NCI-H460 (cell line): ENCODE data around the gene NIF3L1. TPM values are rescaled to one million over a fixed set of nuclear protein-coding genes. Genes with fewer than 3 reads are reported as not detected.

Experiments
- DNase-seq: peaks from one replicate; pipeline ENCODE4 v3.0.0-alpha.2; 2016; ENCODE audit warnings: low read depth; ENCODE audit errors: extremely low read depth
- polyA plus RNA-seq: library from polyadenylated mRNA; depleted of rRNA; stranded (reverse); fragments of >200 nt; gene quantifications from 2 replicates; pipeline ENCODE4 v1.2.3, GENCODE V29; 2014; cell fraction: nucleus; rRNA removed
- total RNA-seq: library from RNA; depleted of rRNA; stranded (reverse); fragments of >200 nt; shearing (Covaris generic); gene quantifications from 2 replicates; pipeline ENCODE4 v1.2.3, GENCODE V29; 2014; rRNA removed

Gene NIF3L1
- 75.4 and 83.8 TPM in 2 replicates for total RNA-seq
- polyA plus RNA-seq = 68.6 and 70.5 TPM in 2 replicates

- DNase-seq = peak; percentile 97
Measured at GRCh38 chr2:200888704-200889625, at the start of gene NIF3L1, which contains the start of gene PPIL3. Gene NIF3L1, plus strand, starts transcription at chr2:200889371. Its CDS starts 2,573 bp downstream, at chr2:200891944. Gene PPIL3, minus strand, starts transcription at chr2:200889077. Its CDS starts 1,462 bp downstream, at chr2:200887615.

- no peak for DNase-seq
Measured at GRCh38 chr2:200839513-200839912, 49.7 kb upstream of the NIF3L1 start.

- DNase-seq = no peak
Measured at GRCh38 chr2:200843993-200844948, 44.9 kb upstream of the NIF3L1 start.

- DNase-seq = no peak
Measured at GRCh38 chr2:200845194-200845593, 44.0 kb upstream of the NIF3L1 start.

GRCh38 chr2:200845669-200846325 is 43.4 kb upstream of the NIF3L1 start:
- no peak for DNase-seq

- no peak for DNase-seq
Measured at GRCh38 chr2:200847269-200847668, 41.9 kb upstream of the NIF3L1 start.

- DNase-seq = no peak
Measured at GRCh38 chr2:200847939-200848338, 41.2 kb upstream of the NIF3L1 start.

- DNase-seq = no peak
Measured at GRCh38 chr2:200850512-200851256, 38.5 kb upstream of the NIF3L1 start.

- DNase-seq = no peak
Measured at GRCh38 chr2:200851398-200852248, 37.5 kb upstream of the NIF3L1 start.

- no peak for DNase-seq
Measured at GRCh38 chr2:200852605-200853004, 36.6 kb upstream of the NIF3L1 start.

- no peak for DNase-seq
Measured at GRCh38 chr2:200856806-200857205, 32.4 kb upstream of the NIF3L1 start.

GRCh38 chr2:200860092-200860795 is 28.9 kb upstream of the NIF3L1 start:
- no peak for DNase-seq

GRCh38 chr2:200861617-200862155 is 27.5 kb upstream of the NIF3L1 start:
- DNase-seq = no peak

GRCh38 chr2:200862532-200863000 is 26.6 kb upstream of the NIF3L1 start:
- peak; percentile 67 for DNase-seq

GRCh38 chr2:200863782-200864175 is 25.4 kb upstream of the NIF3L1 start:
- DNase-seq = no peak

- peak; percentile 86 for DNase-seq
Measured at GRCh38 chr2:200864176-200865034, 24.8 kb upstream of the NIF3L1 start, which contains the start of gene CLK1. Gene CLK1, minus strand, starts transcription at chr2:200864658. Its CDS starts 2,796 bp downstream, at chr2:200861862.

- no peak for DNase-seq
Measured at GRCh38 chr2:200869014-200869413, 20.2 kb upstream of the NIF3L1 start.
